GM13977 (cell line): ENCODE data around the gene TC2N.

ENCODE experiments used
- DNase-seq: peaks from one replicate; pipeline ENCODE4 v3.0.0; 2012; ENCODE audit warnings: low spot score
- in situ Hi-C: fragments of 300-500 bp; cut with MboI; formaldehyde crosslinking; loops from one replicate; pipeline ENCODE4 v1.12.0; 2022; ENCODE audit warnings: low sequenced_read_pairs, low pct_unique_long_range_greater_than_20kb, mixed read lengths, inconsistent platforms; ENCODE audit not compliant: unreplicated experiment
- TF ChIP-seq, protein P1 (sequence below): IDR thresholded peaks from 2 replicates; pipeline ENCODE4 v1.5.1; 2012; ENCODE audit warnings: mild to moderate bottlenecking, control low read depth; ENCODE audit not compliant: insufficient read depth; ENCODE audit errors: extremely low read depth, missing control alignments

TC2N gene

DNA sequence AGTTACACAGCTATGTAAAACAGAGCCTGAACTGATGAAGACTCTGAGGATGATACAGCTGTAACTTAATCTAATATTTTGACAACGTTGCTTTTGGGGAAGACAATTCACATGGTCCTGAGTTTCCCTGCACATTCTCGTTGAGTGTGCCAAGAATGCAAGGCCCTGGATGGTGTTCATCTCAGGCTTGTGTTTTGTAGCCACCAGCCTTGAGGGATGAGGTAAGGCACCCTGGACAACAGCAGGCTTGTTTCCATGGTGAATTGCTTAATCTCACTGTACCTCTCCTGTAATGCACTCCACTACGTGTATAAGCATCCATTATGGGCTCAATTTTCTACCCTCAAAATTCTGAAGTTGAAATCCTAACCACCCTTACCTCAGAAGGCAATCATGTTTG, 137.6 kb downstream of the TC2N start:
- DNase-seq, result no peak
- TF ChIP-seq, protein P1, sequence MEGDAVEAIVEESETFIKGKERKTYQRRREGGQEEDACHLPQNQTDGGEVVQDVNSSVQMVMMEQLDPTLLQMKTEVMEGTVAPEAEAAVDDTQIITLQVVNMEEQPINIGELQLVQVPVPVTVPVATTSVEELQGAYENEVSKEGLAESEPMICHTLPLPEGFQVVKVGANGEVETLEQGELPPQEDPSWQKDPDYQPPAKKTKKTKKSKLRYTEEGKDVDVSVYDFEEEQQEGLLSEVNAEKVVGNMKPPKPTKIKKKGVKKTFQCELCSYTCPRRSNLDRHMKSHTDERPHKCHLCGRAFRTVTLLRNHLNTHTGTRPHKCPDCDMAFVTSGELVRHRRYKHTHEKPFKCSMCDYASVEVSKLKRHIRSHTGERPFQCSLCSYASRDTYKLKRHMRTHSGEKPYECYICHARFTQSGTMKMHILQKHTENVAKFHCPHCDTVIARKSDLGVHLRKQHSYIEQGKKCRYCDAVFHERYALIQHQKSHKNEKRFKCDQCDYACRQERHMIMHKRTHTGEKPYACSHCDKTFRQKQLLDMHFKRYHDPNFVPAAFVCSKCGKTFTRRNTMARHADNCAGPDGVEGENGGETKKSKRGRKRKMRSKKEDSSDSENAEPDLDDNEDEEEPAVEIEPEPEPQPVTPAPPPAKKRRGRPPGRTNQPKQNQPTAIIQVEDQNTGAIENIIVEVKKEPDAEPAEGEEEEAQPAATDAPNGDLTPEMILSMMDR, result no peak
- in situ Hi-C loops, result no loop called here
